Fibroblast of peridontal ligament (primary cell): Measurements from ENCODE around the gene RCBTB2.

Experiments used
- DNase-seq: peaks from one replicate; pipeline ENCODE4 v3.0.0-alpha.2; 2010; ENCODE audit errors: extremely low read depth

RCBTB2 gene

GRCh38 chr13:48563626-48564025 is 30.7 kb upstream of the RCBTB2 start:
- no peak for DNase-seq

DNA sequence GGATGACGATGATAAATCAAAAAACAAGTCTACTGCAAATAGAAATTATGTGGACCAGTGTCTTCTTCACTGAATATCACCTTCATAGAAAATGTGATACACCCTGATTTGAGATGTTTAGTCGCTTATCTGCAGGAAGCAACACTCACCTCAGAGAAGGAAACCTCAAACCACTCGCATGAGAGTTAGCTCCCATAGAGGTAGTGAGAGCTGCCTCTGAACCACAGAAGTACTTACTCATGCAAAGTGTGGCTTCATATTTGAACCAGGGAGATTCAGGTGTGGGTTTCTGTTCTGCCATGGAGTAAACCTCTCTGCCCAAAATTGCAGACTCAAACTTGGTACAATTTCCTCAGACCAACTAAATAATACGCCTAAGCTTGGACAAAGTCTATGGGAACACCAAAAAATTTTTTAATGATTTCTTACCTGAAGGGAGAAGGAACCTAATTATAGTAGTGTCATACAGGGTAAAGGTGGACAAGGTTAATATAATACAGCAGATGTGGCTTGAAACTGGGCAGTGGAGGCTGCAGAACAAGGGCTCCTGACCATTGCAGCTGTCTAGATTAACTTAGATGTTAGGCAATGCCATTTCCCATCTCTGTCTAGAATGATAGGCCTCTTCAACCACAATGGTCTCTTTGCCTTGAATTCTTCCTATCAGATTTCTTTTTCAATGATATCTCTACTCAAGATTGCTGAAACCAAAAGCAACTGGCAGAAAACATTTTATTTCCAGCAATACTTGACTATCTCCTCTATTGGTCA is 29.6 kb upstream of the RCBTB2 start:
- no peak for DNase-seq

DNA sequence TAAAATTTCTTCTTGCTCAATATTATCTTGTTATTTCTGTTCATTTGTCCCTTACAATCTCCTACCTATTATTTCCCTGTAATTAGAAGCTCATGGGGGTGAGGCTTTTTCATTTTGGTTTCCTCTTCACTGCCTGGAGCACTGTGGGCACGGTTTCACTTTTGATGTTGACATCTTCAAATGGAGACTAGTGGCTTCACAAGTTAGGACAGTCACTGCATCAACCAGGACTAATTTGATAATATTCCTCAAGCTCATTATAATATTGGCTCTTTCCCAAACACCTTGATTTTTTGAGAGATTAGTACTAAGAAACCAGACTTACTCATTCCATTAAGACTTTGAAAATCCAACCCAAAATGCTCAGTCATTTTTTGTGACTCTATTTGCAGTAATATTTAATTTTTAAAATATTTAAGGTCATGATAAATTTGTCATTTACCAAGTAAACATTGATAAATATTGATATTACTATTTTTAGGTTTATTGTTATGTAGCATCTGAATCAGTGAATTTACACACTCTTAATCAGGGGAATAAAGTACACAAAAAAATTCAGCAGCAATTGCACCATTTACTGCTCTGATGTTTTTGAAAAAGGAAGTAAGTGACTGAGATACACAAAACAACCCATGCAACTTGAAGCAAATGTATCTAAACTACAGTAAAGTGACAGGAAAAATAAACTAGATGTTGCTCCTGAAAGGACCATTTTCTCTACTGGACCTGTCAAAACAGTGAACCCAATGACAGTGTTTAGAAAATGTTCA is 28.8 kb upstream of the RCBTB2 start:
- DNase-seq = no peak

DNA sequence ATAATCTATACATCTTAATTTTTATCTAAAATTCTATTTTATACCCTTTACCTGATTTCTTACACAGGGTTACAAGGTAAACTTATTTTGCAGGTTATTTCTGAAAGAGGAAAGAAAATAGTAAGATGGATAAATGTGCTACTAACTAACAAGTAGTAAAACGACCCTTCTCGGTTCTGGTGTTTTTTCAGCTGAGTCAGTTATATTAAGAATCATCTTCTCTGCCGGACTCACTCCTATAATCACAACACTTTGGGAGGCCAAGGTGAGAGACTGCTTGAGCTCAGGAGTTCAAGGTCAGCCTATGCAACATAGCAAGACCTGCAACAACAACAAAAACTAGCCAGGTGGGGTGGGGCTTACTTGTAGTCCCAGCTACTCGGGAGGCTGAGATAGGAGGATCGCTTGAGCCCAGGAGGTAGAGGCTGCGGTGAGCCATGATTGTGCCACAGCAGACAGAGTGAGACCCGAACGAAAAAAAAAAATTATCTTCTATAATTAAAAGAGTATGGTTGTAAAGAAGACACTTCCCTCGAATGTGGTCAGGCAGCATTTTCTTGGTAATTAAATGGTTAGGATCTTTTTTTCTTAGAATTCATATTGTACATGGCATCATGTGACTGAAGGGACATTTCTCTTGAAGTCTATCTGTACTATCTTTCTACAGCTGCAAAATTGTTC is 27.9 kb upstream of the RCBTB2 start:
- no peak for DNase-seq

GRCh38 chr13:48559638-48560320 is 26.9 kb upstream of the RCBTB2 start:
- peak; percentile 67 for DNase-seq

DNA sequence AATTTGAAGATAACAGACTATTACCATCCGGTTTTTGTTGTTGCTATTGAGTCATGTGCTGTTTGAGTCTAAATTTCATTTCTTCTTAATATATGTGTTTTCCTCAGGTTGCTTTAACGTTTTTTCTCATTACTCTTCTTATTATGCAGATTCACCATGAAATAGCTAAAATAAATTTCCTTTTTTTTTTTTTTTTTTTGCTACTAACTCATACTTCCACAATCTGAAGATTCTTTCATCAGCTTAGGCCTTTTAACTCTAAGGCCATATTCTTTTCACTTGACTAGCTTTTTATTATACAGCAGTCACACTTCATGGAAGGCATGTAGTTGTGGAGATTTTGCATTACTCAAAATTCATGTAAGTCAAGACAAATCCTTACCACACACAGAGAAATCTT is 23.9 kb upstream of the RCBTB2 start:
- DNase-seq = no peak

- DNase-seq = no peak
Measured at GRCh38 chr13:48555441-48555840, 22.6 kb upstream of the RCBTB2 start.

DNA sequence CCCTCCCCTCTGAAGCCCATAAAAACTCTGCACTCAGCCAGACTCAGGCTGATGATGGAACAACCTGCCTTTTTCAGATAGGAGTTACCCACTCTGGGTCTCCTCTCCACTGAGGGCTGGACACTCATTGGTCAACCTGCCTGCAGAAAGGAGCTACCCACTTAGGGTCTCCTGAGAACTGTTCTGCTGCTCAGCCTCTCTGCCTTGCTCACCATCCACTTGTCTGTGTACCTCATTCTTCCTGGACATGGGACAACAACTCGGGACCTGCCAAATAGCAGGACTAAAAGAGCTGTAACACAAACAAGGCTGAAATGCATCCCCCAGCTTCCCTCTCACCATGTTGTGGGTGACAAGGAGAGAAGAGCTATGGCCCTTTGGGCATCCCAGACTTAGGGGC is 18.4 kb upstream of the RCBTB2 start:
- DNase-seq = no peak

GRCh38 chr13:48549658-48550057 is 16.8 kb upstream of the RCBTB2 start:
- DNase-seq = no peak

GRCh38 chr13:48547663-48548092 is 14.8 kb upstream of the RCBTB2 start:
- DNase-seq = no peak

GRCh38 chr13:48545608-48546007 is 12.7 kb upstream of the RCBTB2 start:
- no peak for DNase-seq

GRCh38 chr13:48542581-48543341 is 9.9 kb upstream of the RCBTB2 start:
- no peak for DNase-seq

DNA sequence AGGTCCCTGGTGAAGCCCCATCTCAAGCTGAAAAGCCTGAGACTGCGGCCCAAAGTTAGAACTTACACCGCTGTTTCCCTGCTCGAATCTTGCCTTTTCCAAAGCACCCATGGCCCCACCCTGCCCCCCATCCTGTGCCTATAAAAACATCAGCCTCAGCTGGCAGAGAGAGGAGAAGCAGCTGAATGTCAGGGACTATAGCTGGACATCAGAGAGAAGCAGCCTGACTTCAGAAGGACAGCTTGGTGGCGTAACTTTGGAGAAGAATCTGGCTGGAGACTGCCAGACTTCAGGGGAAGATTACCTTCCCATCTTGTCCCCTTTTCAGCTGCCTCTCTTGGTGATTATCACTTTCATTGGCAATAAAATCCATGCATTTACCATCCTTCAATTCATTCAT is 9.3 kb upstream of the RCBTB2 start:
- no peak for DNase-seq

DNA sequence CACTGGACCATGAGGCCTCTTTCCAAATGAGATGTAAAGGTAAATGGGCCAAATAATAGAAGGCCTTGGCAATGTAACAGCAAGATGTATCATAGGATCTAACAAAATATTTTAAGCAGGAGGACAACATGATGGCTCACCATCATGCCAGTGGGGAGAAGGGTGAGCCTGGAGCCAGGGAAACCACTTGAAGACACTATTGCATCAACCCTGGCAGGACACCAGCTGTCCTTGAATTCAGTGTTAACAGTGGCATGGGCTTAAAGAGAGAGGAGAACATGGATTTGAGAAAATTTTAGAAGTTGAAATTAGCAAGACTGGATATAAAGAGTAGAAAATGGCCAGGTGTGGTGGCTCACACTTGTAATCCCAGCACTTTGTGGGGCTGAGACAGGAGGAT is 6.7 kb upstream of the RCBTB2 start:
- peak; percentile 23 for DNase-seq

- DNase-seq = peak; percentile 24
Measured at GRCh38 chr13:48536621-48537250, 3.9 kb upstream of the RCBTB2 start.

GRCh38 chr13:48535766-48536165 is 2.9 kb upstream of the RCBTB2 start:
- no peak for DNase-seq

DNA sequence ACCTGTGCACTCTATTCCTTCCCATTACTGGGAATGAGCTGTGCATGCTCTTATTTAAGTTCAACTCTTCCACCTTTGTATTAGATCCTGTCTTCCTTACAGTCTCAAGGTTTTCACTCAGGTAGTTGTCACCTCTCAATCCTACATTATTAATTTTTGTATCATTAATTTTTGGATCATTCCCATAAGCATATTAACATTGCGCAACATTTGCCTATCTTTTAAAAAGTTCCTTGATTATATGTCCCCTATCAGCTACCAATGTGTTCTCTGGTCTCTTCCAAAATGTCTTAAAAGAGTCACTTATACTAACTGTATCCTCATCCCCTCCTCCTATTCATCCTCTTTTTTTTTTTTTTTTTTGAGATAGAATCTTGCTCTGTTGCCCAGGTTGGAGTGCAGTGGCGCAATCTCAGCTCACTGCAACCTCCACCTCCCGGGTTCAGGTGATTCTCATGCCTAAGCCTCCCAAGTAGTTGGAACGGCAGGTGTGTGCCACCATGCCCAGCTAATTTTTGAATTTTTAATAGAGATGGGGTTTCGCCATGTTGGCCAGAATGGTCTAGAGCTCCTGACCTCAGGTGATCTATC is 2.1 kb upstream of the RCBTB2 start:
- no peak for DNase-seq

DNA sequence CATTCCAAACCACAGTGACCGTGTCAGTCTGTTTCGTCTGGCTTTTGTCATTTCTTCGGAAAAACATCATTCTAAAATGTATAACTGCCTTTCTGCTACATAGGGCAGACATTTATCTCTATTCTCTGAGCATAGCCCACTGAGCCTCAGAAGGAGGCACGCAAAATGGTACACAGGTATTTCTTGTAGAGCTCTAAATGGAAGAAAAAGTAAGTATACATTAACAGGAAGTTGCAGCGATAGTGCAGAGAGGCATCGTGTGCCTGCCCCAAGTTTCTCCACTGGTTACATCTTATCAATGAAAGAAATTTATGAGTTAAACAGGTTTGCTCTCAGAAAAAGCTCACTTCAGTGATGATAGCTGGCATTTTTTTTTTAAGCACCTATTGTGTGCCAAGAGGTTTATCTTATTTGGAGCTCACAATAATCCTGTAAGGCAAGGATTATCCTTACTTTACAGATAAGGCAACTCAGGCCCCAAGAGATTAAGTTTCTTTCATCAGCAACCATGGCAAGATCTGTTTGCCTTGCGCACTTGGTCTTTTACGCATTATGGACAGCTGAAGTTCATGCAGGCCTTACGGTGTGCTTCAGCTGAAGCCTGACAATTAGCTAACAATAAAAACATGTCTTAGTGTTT is 1.2 kb upstream of the RCBTB2 start:
- no peak for DNase-seq

DNA sequence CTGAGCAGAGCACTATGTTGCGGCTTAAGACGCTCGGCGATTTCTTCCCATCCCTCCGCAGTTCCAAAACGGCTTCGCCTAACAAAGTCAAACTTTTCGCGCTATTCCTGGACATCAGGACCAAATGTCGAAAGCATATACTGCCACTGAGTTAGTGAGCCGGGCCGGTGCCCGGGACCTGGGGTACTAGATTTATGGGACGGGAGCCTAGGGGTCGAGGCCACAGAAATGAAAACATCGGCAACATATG is 699 bp downstream of the RCBTB2 start:
- peak; percentile 76 for DNase-seq
